Measurements from ENCODE around the gene BMPR1B.

DNA sequence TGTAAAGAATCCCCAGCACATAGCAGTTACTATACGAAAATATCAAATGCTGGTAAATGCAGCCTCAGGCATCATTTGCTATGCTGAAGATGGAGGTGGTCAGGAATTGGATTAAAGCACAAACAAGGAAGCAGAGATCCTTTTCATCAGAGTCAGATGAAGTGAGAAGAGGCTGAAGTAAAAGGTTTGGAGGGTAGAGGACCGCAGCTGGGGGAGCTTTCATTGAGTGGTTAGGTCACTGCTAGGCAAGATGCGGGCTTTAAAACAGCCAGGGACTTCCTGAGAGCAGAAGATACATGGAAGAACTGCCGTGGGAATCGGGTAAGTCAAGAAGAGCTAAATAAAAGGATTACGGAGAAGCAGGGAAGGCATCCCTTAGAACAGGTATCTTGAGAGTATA lies 439.6 kb downstream of the BMPR1B start:
- TF ChIP-seq, protein P1, sequence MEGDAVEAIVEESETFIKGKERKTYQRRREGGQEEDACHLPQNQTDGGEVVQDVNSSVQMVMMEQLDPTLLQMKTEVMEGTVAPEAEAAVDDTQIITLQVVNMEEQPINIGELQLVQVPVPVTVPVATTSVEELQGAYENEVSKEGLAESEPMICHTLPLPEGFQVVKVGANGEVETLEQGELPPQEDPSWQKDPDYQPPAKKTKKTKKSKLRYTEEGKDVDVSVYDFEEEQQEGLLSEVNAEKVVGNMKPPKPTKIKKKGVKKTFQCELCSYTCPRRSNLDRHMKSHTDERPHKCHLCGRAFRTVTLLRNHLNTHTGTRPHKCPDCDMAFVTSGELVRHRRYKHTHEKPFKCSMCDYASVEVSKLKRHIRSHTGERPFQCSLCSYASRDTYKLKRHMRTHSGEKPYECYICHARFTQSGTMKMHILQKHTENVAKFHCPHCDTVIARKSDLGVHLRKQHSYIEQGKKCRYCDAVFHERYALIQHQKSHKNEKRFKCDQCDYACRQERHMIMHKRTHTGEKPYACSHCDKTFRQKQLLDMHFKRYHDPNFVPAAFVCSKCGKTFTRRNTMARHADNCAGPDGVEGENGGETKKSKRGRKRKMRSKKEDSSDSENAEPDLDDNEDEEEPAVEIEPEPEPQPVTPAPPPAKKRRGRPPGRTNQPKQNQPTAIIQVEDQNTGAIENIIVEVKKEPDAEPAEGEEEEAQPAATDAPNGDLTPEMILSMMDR (IDR thresholded peaks at IDR 0.05; ENCODE audit: borderline replicate concordance, extremely low read depth, low read length, poor library complexity, severe bottlenecking) = no peak
- TF ChIP-seq EZH2 (IDR thresholded peaks at IDR 0.05; ENCODE audit: borderline replicate concordance, low read depth, low read length, severe bottlenecking) = no peak

All from DND-41 (cell line).